T-helper 17 cell (primary cell): ENCODE data around the gene TMED4. TPM values are rescaled to one million over a fixed set of nuclear protein-coding genes. Genes with fewer than 3 reads are reported as not detected.
"Not testable (repeated sequence)": the region's sequence is repeated elsewhere in the genome, so short reads cannot be mapped to it uniquely, and the experiment has no call there.

Experiments
- ATAC-seq: fragments of 150-1000 bp; cut with Tn5 transposase; 2 replicates; pipeline ENCODE4 v1.10.0; 2021; ENCODE audit warnings: mild to moderate bottlenecking, moderate library complexity
- DNase-seq, 3 donors: peaks; one replicate each; pipeline versions ENCODE4 v3.0.0 to v3.0.0-alpha.2; 2020 to 2021
- H3K9me3 ChIP-seq: one replicate; pipeline ENCODE4 v1.7.0; 2013; ENCODE audit warnings: low read length, mild to moderate bottlenecking; ENCODE audit not compliant: control insufficient read depth, poor library complexity, severe bottlenecking
- H3K27ac Mint-ChIP-seq: one replicate; pipeline ENCODE4 v1.8.0; 2022; ENCODE audit warnings: mild to moderate bottlenecking, moderate library complexity, mixed read lengths
- H3K27me3 Mint-ChIP-seq: one replicate; pipeline ENCODE4 v1.8.0; 2022; ENCODE audit warnings: mixed read lengths
- H3K36me3 Mint-ChIP-seq: one replicate; pipeline ENCODE4 v1.8.0; 2022; ENCODE audit warnings: low read depth, mixed read lengths
- H3K4me1 Mint-ChIP-seq: one replicate; pipeline ENCODE4 v1.8.0; 2022; ENCODE audit warnings: mild to moderate bottlenecking, mixed read lengths
- H3K4me3 Mint-ChIP-seq: one replicate; pipeline ENCODE4 v1.8.0; 2022; ENCODE audit warnings: mild to moderate bottlenecking, moderate library complexity, mixed read lengths
- total RNA-seq, 4 donors: library from RNA in 2 of 4; stranded (reverse) in 2 of 4; gene quantifications; one replicate each; pipeline ENCODE4 v1.2.3 and lab custom pipeline; 2022 to 2026

Gene TMED4
- total RNA-seq, 2 donors from 2014 or later: 99.2 to 112 TPM

GRCh38 chr7:44572771-44573170 is 9.3 kb downstream of the TMED4 start:
- no peak for DNase-seq
- H3K4me3 Mint-ChIP-seq: peak overlapping the region; percentile 96
- peaks cover 2% of the 10 kb centered on the region for H3K36me3 Mint-ChIP-seq
- no peaks in the 10 kb centered on the region for H3K9me3 ChIP-seq
- peak overlapping the region; percentile 99 for H3K27ac Mint-ChIP-seq
- H3K27me3 Mint-ChIP-seq: no peaks in the 10 kb centered on the region
- ATAC-seq: no peak
- peaks cover 26% of the 10 kb centered on the region for H3K4me1 Mint-ChIP-seq

GRCh38 chr7:44569959-44570358 is 12.1 kb downstream of the TMED4 start:
- Mint-ChIP-seq H3K27me3 (no peaks in the 10 kb centered on the region), H3K4me3 (no peak overlapping the region), H3K36me3 (peaks cover 10% of the 10 kb centered on the region), H3K4me1 (peaks cover 27% of the 10 kb centered on the region), H3K27ac (peak overlapping the region; percentile 21)
- no peaks in the 10 kb centered on the region for H3K9me3 ChIP-seq
- no peak for ATAC-seq
- no peak for DNase-seq

- ATAC-seq (no peak), DNase-seq (no peak)
- H3K36me3 Mint-ChIP-seq: peaks cover 10% of the 10 kb centered on the region
- H3K9me3 ChIP-seq: no peaks in the 10 kb centered on the region
- peak overlapping the region; percentile 14 for H3K27ac Mint-ChIP-seq
- no peak overlapping the region for H3K4me3 Mint-ChIP-seq
- peaks cover 20% of the 10 kb centered on the region for H3K4me1 Mint-ChIP-seq
- H3K27me3 Mint-ChIP-seq: no peaks in the 10 kb centered on the region
These were observed 13.1 kb downstream of the TMED4 start for GRCh38 chr7:44568771-44569560.

GRCh38 chr7:44567884-44568283 is 14.1 kb downstream of the TMED4 start:
- no peak overlapping the region for H3K27ac Mint-ChIP-seq
- no peak overlapping the region for H3K4me3 Mint-ChIP-seq
- DNase-seq (no peak), ATAC-seq (no peak)
- H3K27me3 Mint-ChIP-seq: no peaks in the 10 kb centered on the region
- H3K36me3 Mint-ChIP-seq: peaks cover 10% of the 10 kb centered on the region
- peaks cover 10% of the 10 kb centered on the region for H3K4me1 Mint-ChIP-seq
- H3K9me3 ChIP-seq: no peaks in the 10 kb centered on the region

- Mint-ChIP-seq H3K4me3 (no peak overlapping the region), H3K4me1 (peaks cover 8% of the 10 kb centered on the region), H3K27me3 (no peaks in the 10 kb centered on the region), H3K27ac (peak overlapping the region; percentile 61), H3K36me3 (peaks cover 10% of the 10 kb centered on the region)
- ATAC-seq (no peak), DNase-seq (no peak)
- no peaks in the 10 kb centered on the region for H3K9me3 ChIP-seq
These were observed 15.4 kb downstream of the TMED4 start for GRCh38 chr7:44566680-44567079.

GRCh38 chr7:44565795-44566559 is 16.1 kb downstream of the TMED4 start:
- ATAC-seq: peak; percentile 43
- H3K4me3 Mint-ChIP-seq: no peak overlapping the region
- no peaks in the 10 kb centered on the region for H3K9me3 ChIP-seq
- H3K27ac Mint-ChIP-seq: peak overlapping the region; percentile 92
- peaks cover 8% of the 10 kb centered on the region for H3K4me1 Mint-ChIP-seq
- H3K36me3 Mint-ChIP-seq: peaks cover 10% of the 10 kb centered on the region
- DNase-seq: no peak
- H3K27me3 Mint-ChIP-seq: no peaks in the 10 kb centered on the region

- DNase-seq: peak; percentile 36 to 66 (median 40)
- no peaks in the 10 kb centered on the region for H3K9me3 ChIP-seq
- Mint-ChIP-seq H3K36me3 (peaks cover 10% of the 10 kb centered on the region), H3K4me1 (peaks cover 8% of the 10 kb centered on the region), H3K27me3 (no peaks in the 10 kb centered on the region), H3K4me3 (no peak overlapping the region), H3K27ac (peak overlapping the region; percentile 92)
- ATAC-seq: peak; percentile 90
These were observed 16.8 kb downstream of the TMED4 start for GRCh38 chr7:44565097-44565794.

- ATAC-seq (no peak), DNase-seq (no peak)
- no peaks in the 10 kb centered on the region for H3K9me3 ChIP-seq
- Mint-ChIP-seq H3K27ac (no peak overlapping the region), H3K27me3 (no peaks in the 10 kb centered on the region), H3K36me3 (peaks cover 8% of the 10 kb centered on the region), H3K4me3 (no peak overlapping the region), H3K4me1 (peaks cover 8% of the 10 kb centered on the region)
These were observed 17.4 kb downstream of the TMED4 start for GRCh38 chr7:44564606-44565005.

GRCh38 chr7:44563171-44563679 is 18.8 kb downstream of the TMED4 start:
- H3K4me1 Mint-ChIP-seq: peaks cover 10% of the 10 kb centered on the region

GRCh38 chr7:44562622-44562962 is 19.4 kb downstream of the TMED4 start:
- not testable (repeated sequence) for H3K9me3 ChIP-seq, H3K4me3 Mint-ChIP-seq, ATAC-seq, H3K4me1 Mint-ChIP-seq, H3K27me3 Mint-ChIP-seq, DNase-seq, H3K27ac Mint-ChIP-seq, H3K36me3 Mint-ChIP-seq

More at GRCh38 chr7:44563171-44563679, 18.8 kb downstream of the TMED4 start:
- Mint-ChIP-seq H3K27ac (no peak overlapping the region), H3K27me3 (no peaks in the 10 kb centered on the region), H3K4me3 (no peak overlapping the region), H3K36me3 (peaks cover 8% of the 10 kb centered on the region)
- ATAC-seq: no peak
- DNase-seq: no peak
- H3K9me3 ChIP-seq: no peaks in the 10 kb centered on the region

GRCh38 chr7:44561962-44562621 is 19.9 kb downstream of the TMED4 start:
- Mint-ChIP-seq H3K4me3 (no peak overlapping the region), H3K36me3 (peaks cover 2% of the 10 kb centered on the region), H3K27me3 (no peaks in the 10 kb centered on the region), H3K27ac (no peak overlapping the region), H3K4me1 (peaks cover 6% of the 10 kb centered on the region)
- ATAC-seq (no peak), DNase-seq (no peak)
- no peaks in the 10 kb centered on the region for H3K9me3 ChIP-seq

GRCh38 chr7:44561481-44561880 is 20.6 kb downstream of the TMED4 start:
- no peaks in the 10 kb centered on the region for H3K9me3 ChIP-seq
- Mint-ChIP-seq H3K4me1 (peaks cover 6% of the 10 kb centered on the region), H3K4me3 (no peak overlapping the region), H3K27ac (no peak overlapping the region), H3K27me3 (no peaks in the 10 kb centered on the region), H3K36me3 (no peaks in the 10 kb centered on the region)
- DNase-seq (no peak), ATAC-seq (no peak)

GRCh38 chr7:44559485-44559884 is 22.5 kb downstream of the TMED4 start:
- Mint-ChIP-seq H3K27me3 (no peaks in the 10 kb centered on the region), H3K36me3 (no peaks in the 10 kb centered on the region), H3K4me3 (no peak overlapping the region), H3K4me1 (peaks cover 2% of the 10 kb centered on the region), H3K27ac (no peak overlapping the region)
- ATAC-seq: no peak
- no peaks in the 10 kb centered on the region for H3K9me3 ChIP-seq
- DNase-seq: no peak
